ENCODE data around the gene ZG16. TPM values are rescaled to one million over a fixed set of nuclear protein-coding genes. Genes with fewer than 3 reads are reported as not detected.

ZG16 gene
- total RNA-seq, 1 experiment from 2014 or later: not detected

GRCh38 chr16:29825145-29826044, 47.3 kb downstream of the ZG16 start:
- peak overlapping the region; percentile 23; the same call in 1 of the 2 replicates for H3K27ac Mint-ChIP-seq
- H3K9me3 Mint-ChIP-seq: no peaks in the 10 kb centered on the region
- H3K4me1 Mint-ChIP-seq: peaks cover 20% of the 10 kb centered on the region
- ATAC-seq: peak; percentile 13; the same call in 1 of the 2 replicates
- H3K4me3 Mint-ChIP-seq: no peak overlapping the region
- H3K27me3 Mint-ChIP-seq (ENCODE audit: low read depth): no peaks in the 10 kb centered on the region
- TF ChIP-seq NFE2L1 (CRISPR knock-in tag; IDR thresholded peaks at IDR 0.05) (peak; percentile 48; the same call in 1 of the 2 replicates), E2F1 (CRISPR knock-in tag; IDR thresholded peaks at IDR 0.05) (0 out of 2 replicates have a peak, but pooled peaks have one; percentile 56), ZNF423 (CRISPR knock-in tag; IDR thresholded peaks at IDR 0.05) (0 out of 2 replicates have a peak, but pooled peaks have one; percentile 4), RELA (CRISPR knock-in tag; IDR thresholded peaks at IDR 0.05; ENCODE audit: borderline replicate concordance) (no peak), CBFB (CRISPR knock-in tag; IDR thresholded peaks at IDR 0.05; ENCODE audit: low read depth) (no peak), ZNF512 (CRISPR knock-in tag; IDR thresholded peaks at IDR 0.05; ENCODE audit: borderline replicate concordance) (no peak), PREB (CRISPR knock-in tag; IDR thresholded peaks at IDR 0.05; ENCODE audit: borderline replicate concordance) (no peak), ATF2 (CRISPR knock-in tag; IDR thresholded peaks at IDR 0.05; ENCODE audit: borderline replicate concordance, low read depth) (no peak)
- no peak for DNase-seq (ENCODE audit: low spot score)
- POLR2A ChIA-PET: interaction anchor here (0.8 to 0.9 kb wide), 2 partner anchors 9 to 19 kb away, joined by 3 read pairs; partner anchors contain the start of gene MAZ
- CTCF ChIA-PET: interaction anchor here (0.7 to 6.4 kb wide), 5 partner anchors 9 to 207 kb away, joined by 3 to 68 read pairs (median 8); partner anchors contain the start of gene PAGR1
- H3K36me3 Mint-ChIP-seq: peaks cover 4% of the 10 kb centered on the region

- Mint-ChIP-seq H3K9me3 (no peaks in the 10 kb centered on the region), H3K27me3 (ENCODE audit: low read depth) (no peaks in the 10 kb centered on the region), H3K4me3 (no peak overlapping the region), H3K27ac (no peak overlapping the region), H3K36me3 (no peaks in the 10 kb centered on the region), H3K4me1 (peaks cover 14% of the 10 kb centered on the region)
- CTCF ChIA-PET: interaction anchor here (0.7 to 6.4 kb wide), 5 partner anchors 10 to 239 kb away, joined by 3 to 68 read pairs (median 8); partner anchors contain the start of genes ALDOA and PAGR1
- ATAC-seq: no peak
- no peak for DNase-seq (ENCODE audit: low spot score)
- POLR2A ChIA-PET: interaction anchor here (0.7 kb wide), 1 partner anchor 510 kb away, joined by 3 read pairs; no protein-coding TSS in a partner anchor
- no peak for TF ChIP-seq ELF4 (CRISPR knock-in tag; IDR thresholded peaks at IDR 0.05; ENCODE audit: low read depth)
- no peak for TF ChIP-seq ZNF281 (CRISPR knock-in tag; IDR thresholded peaks at IDR 0.05)
- TF ChIP-seq MXD4 (CRISPR knock-in tag; IDR thresholded peaks at IDR 0.05; ENCODE audit: borderline replicate concordance): no peak
- no peak for TF ChIP-seq CREB1 (CRISPR knock-in tag; IDR thresholded peaks at IDR 0.05)
- no peak for TF ChIP-seq ZBTB21 (CRISPR knock-in tag; IDR thresholded peaks at IDR 0.05; ENCODE audit: borderline replicate concordance)
- no peak for TF ChIP-seq USF2 (CRISPR knock-in tag; IDR thresholded peaks at IDR 0.05)
- TF ChIP-seq RORB (CRISPR knock-in tag; IDR thresholded peaks at IDR 0.05): no peak
- no peak for TF ChIP-seq JAZF1 (CRISPR knock-in tag; IDR thresholded peaks at IDR 0.05)
- TF ChIP-seq TEAD4 (CRISPR knock-in tag; IDR thresholded peaks at IDR 0.05): no peak
- no peak for TF ChIP-seq SP1 (CRISPR knock-in tag; conservative IDR thresholded peaks at IDR 0.05)
- no peak for TF ChIP-seq PREB (CRISPR knock-in tag; IDR thresholded peaks at IDR 0.05; ENCODE audit: borderline replicate concordance)
- TF ChIP-seq STAT6 (CRISPR knock-in tag; conservative IDR thresholded peaks at IDR 0.05; ENCODE audit: low read depth): no peak
Observed at GRCh38 chr16:29826342-29826695, 48.3 kb downstream of the ZG16 start.

Data from WTC11 (cell line).